Measurements from ENCODE around the gene FAM118B. TPM values are rescaled to one million over a fixed set of nuclear protein-coding genes. Genes with fewer than 3 reads are reported as not detected.

Gene FAM118B
- total RNA-seq, 1 experiment from 2014 or later = 40.0 TPM

DNA sequence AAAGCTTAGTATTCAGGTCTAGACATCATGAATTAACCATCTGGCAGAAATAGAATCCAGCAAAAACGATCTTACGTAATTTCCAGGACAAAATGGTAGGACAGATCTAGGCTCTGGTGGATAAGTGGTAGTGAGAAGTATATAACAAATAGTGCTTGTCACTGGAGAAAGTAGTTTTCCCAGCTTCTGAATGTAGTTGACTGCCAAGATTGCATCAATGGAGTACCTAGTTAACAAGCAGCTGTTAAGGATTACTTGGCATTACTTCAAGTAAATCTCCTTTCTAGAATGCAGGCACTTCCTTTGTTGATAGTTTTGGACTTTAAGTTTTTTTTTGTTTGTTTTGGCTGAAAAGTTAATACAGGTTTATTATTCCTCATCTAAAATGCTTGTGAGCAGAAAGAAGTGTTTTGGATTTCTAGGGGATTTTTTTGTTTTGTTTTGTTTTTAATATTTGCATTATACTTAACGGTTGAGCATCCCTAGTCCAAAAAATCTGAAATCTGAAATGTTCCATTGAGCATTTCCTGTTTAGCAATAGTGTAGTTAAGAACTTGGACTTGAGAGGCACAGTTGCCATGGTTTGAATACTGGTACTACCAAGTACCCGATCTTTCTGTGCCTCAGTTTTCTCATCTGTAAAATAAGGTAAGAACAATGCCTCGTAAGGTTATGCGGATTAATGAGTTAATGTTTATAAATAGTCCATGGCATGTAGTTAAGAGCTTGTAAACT is 20.3 kb downstream of the FAM118B start:
- Histone ChIP-seq H3K27me3 (ENCODE audit: insufficient read depth, low read length) (no peaks in the 10 kb centered on the region), H4K8ac (replicated peaks; ENCODE audit: insufficient read length, low read depth, low read length) (no peak overlapping the region), H3K4me1 (ENCODE audit: insufficient read depth, low read length) (no peaks in the 10 kb centered on the region), H4K5ac (ENCODE audit: insufficient read length, low read depth, low read length) (no peak overlapping the region), H2BK5ac (ENCODE audit: insufficient read length, low read length) (no peak overlapping the region), H4K91ac (ENCODE audit: insufficient read length, low read depth, low read length) (no peak overlapping the region), H3K4ac (ENCODE audit: low read depth, low read length) (no peak overlapping the region), H3K27ac (ENCODE audit: insufficient read length, low read depth, low read length) (no peak overlapping the region), H3K9me3 (ENCODE audit: control insufficient read depth, low read depth, low read length) (no peaks in the 10 kb centered on the region), H3K79me2 (ENCODE audit: insufficient read depth, low read length) (no peaks in the 10 kb centered on the region; the same call in 1 of the 2 replicates), H3K23me2 (ENCODE audit: insufficient read length, low read depth, low read length, poor library complexity, severe bottlenecking) (no peaks in the 10 kb centered on the region), H3T11ph (ENCODE audit: low read length) (no peak overlapping the region), H3K56ac (ENCODE audit: insufficient read length, low read depth, low read length) (no peak overlapping the region), H3K9ac (ENCODE audit: extremely low read depth, insufficient read length, low read length) (no peak overlapping the region), H3K23ac (ENCODE audit: insufficient read length, low read depth, low read length) (no peak overlapping the region), H2AFZ (ENCODE audit: low read length) (no peak overlapping the region), H2AK5ac (ENCODE audit: insufficient read length, low read length) (no peak overlapping the region), H2BK15ac (ENCODE audit: low read depth, low read length) (no peak overlapping the region), H3K14ac (ENCODE audit: insufficient read depth, low read length) (no peak overlapping the region), H3K79me1 (ENCODE audit: insufficient read depth, low read depth, low read length, poor library complexity, severe bottlenecking) (no peaks in the 10 kb centered on the region), H3K18ac (ENCODE audit: insufficient read length, low read depth, low read length) (no peak overlapping the region), H2BK12ac (ENCODE audit: insufficient read length, low read depth, low read length) (no peak overlapping the region), H4K20me1 (ENCODE audit: control insufficient read depth, insufficient read depth, insufficient read length) (no peaks in the 10 kb centered on the region), H3K4me2 (ENCODE audit: insufficient read depth, insufficient read length, low read length) (no peak overlapping the region), H2BK20ac (ENCODE audit: low read depth, low read length, poor library complexity, severe bottlenecking) (no peak overlapping the region), H2BK120ac (ENCODE audit: low read depth, low read length, poor library complexity, severe bottlenecking) (no peak overlapping the region)
- no peak overlapping the region for H3K4me3 Mint-ChIP-seq
- no peaks in the 10 kb centered on the region for H3K4me1 Mint-ChIP-seq
- H3K27me3 Mint-ChIP-seq (ENCODE audit: low read depth) = no peaks in the 10 kb centered on the region
- H3K36me3 Mint-ChIP-seq (ENCODE audit: insufficient read depth in 1 of 3, low read depth in 3 of 3) = peaks cover 6 to 32% (median 20%) of the 10 kb centered on the region in 3 experiments
- no peak overlapping the region for H3K27ac Mint-ChIP-seq
- WGBS (ENCODE audit: extremely low coverage, insufficient read length, low lambda C conversion rate) = no CpG with 5 or more reads among the region's 6 CpGs
- TF ChIP-seq, protein P1, sequence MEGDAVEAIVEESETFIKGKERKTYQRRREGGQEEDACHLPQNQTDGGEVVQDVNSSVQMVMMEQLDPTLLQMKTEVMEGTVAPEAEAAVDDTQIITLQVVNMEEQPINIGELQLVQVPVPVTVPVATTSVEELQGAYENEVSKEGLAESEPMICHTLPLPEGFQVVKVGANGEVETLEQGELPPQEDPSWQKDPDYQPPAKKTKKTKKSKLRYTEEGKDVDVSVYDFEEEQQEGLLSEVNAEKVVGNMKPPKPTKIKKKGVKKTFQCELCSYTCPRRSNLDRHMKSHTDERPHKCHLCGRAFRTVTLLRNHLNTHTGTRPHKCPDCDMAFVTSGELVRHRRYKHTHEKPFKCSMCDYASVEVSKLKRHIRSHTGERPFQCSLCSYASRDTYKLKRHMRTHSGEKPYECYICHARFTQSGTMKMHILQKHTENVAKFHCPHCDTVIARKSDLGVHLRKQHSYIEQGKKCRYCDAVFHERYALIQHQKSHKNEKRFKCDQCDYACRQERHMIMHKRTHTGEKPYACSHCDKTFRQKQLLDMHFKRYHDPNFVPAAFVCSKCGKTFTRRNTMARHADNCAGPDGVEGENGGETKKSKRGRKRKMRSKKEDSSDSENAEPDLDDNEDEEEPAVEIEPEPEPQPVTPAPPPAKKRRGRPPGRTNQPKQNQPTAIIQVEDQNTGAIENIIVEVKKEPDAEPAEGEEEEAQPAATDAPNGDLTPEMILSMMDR (conservative IDR thresholded peaks at IDR 0.05) = no peak
- peaks cover 0 to 2% of the 10 kb centered on the region in 2 experiments; a peak in 2 of 5 replicates for H3K9me3 Mint-ChIP-seq
- DNase-seq = no peak
